GM12878 (cell line): ENCODE data around the gene IL17RB. TPM values are rescaled to one million over a fixed set of nuclear protein-coding genes. Genes with fewer than 3 reads are reported as not detected.

Experiments
- ATAC-seq: fragments of 200-7000 bp; cut with Tn5 transposase; 3 replicates; pipeline ENCODE4 v1.9.1; 2020; ENCODE audit warnings: mild to moderate bottlenecking, moderate library complexity
- BruUV-seq: library from RNA; stranded (reverse); fragments of 400-500 nt; replicated peaks from 2 replicates; lab custom pipeline; 2021; lab: Mats Ljungman, UMichigan
- CTCF ChIA-PET: fragments of 300-600 bp; sonication (Branson Sonifier 250); formaldehyde crosslinking; extraction: SDS; loops from one replicate; lab custom pipeline; 2021; ENCODE audit warnings: inconsistent platforms; lab: Yijun Ruan, JAX
- POLR2A ChIA-PET: fragments of 350-600 bp; formaldehyde crosslinking; extraction: SDS; loops from one replicate; lab custom pipeline; 2021; ENCODE audit warnings: inconsistent platforms; lab: Charles Lee
- RAD21 ChIA-PET: fragments of 300-600 bp; sonication (Branson Sonifier 250); formaldehyde crosslinking; loops from one replicate; lab custom pipeline; 2023; ENCODE audit warnings: antibody characterized with exemption; ENCODE audit not compliant: unreplicated experiment; lab: Charles Lee
- SMC1A ChIA-PET: fragments of 300-600 bp; sonication (Branson Sonifier 250); formaldehyde crosslinking; loops from one replicate; lab custom pipeline; 2023; ENCODE audit not compliant: unreplicated experiment, uncharacterized antibody; lab: Charles Lee
- DNase-seq: peaks from one replicate; pipeline ENCODE4 v3.0.0-alpha.2; 2011; ENCODE audit warnings: low read depth, low spot score
- FAIRE-seq: peaks from 3 replicates; lab custom pipeline; 2011; peaks lifted over from hg19 to GRCh38; lab: Jason Lieb, UNC
- H2AFZ ChIP-seq: 2 replicates; pipeline ENCODE4 v1.6.0; 2011; ENCODE audit warnings: low read depth, low read length, control low read depth; ENCODE audit not compliant: control insufficient read depth
- H3K27ac ChIP-seq: 2 replicates; pipeline ENCODE4 v1.5.1; 2011; ENCODE audit warnings: control low read depth; ENCODE audit not compliant: control insufficient read depth, insufficient read depth
- H3K27me3 ChIP-seq, 2 experiments: replicated peaks in 1 of 2; 2 replicates each; pipeline versions ENCODE4 v1.6.0 to v1.6.1; 2011; ENCODE audit warnings: low read length in 1 of 2; ENCODE audit not compliant: control insufficient read depth in 2 of 2, insufficient read depth in 2 of 2
- H3K36me3 ChIP-seq, 2 experiments: 2 replicates each; pipeline ENCODE4 v1.5.1; 2011; ENCODE audit warnings: low read length in 1 of 2; ENCODE audit not compliant: control insufficient read depth in 2 of 2, insufficient read depth in 2 of 2
- H3K4me1 ChIP-seq: 2 replicates; pipeline ENCODE4 v1.6.1; 2011; ENCODE audit warnings: mild to moderate bottlenecking, low read length, moderate library complexity, mixed read lengths; ENCODE audit not compliant: control insufficient read depth, insufficient read depth
- H3K4me2 ChIP-seq: 2 replicates; pipeline ENCODE4 v1.6.0; 2011; ENCODE audit warnings: control low read depth; ENCODE audit not compliant: control insufficient read depth, insufficient read depth
- H3K4me3 ChIP-seq: fragments of 200-600 bp; sonication (generic); 2 replicates; pipeline ENCODE4 v1.5.1; 2016
- H3K79me2 ChIP-seq: 2 replicates; pipeline ENCODE4 v1.6.0; 2011; ENCODE audit warnings: low read length; ENCODE audit not compliant: control insufficient read depth, insufficient read depth
- H3K9ac ChIP-seq: 2 replicates; pipeline ENCODE4 v1.8.0; 2011; ENCODE audit warnings: low read length, control low read depth, mixed read lengths; ENCODE audit not compliant: control insufficient read depth, insufficient read depth
- H3K9me3 ChIP-seq: replicated peaks from 3 replicates; pipeline ENCODE4 v1.5.1; 2011; ENCODE audit warnings: mild to moderate bottlenecking, low read length; ENCODE audit not compliant: control insufficient read depth, insufficient read depth
- H4K20me1 ChIP-seq: 2 replicates; pipeline ENCODE4 v1.6.0; 2011; ENCODE audit not compliant: control insufficient read depth, insufficient read depth
- BCL11A ChIP-seq: IDR thresholded peaks from 2 replicates; pipeline ENCODE4 v1.6.1; 2011; ENCODE audit warnings: low read depth, low read length
- BRCA1 ChIP-seq: IDR thresholded peaks from 2 replicates; pipeline ENCODE4 v1.6.1; 2011; ENCODE audit warnings: low read depth, low read length, improper control_type of control experiment
- EGR1 ChIP-seq, 2 experiments: IDR thresholded peaks; 1 replicate in 1 of 2; 2 replicates in 1 of 2; pipeline ENCODE4 v1.6.1; 2011 to 2012; ENCODE audit warnings: low read depth in 2 of 2, low read length in 2 of 2, borderline replicate concordance in 1 of 2, mild to moderate bottlenecking in 1 of 2, moderate library complexity in 1 of 2
- ELK1 ChIP-seq: IDR thresholded peaks from 2 replicates; pipeline ENCODE4 v1.6.1; 2012; ENCODE audit warnings: low read depth, low read length, improper control_type of control experiment
- GABPA ChIP-seq: IDR thresholded peaks from 2 replicates; pipeline ENCODE4 v1.6.1; 2014; ENCODE audit warnings: antibody characterized with exemption, low read depth, mild to moderate bottlenecking, inconsistent platforms
- HSF1 ChIP-seq: fragments of 150-350 bp; IDR thresholded peaks from 2 replicates; pipeline ENCODE4 v1.6.1; 2014; ENCODE audit warnings: mild to moderate bottlenecking, low read depth, low read length
- NR2F1 ChIP-seq: fragments of 450-650 bp; conservative IDR thresholded peaks from 2 replicates; pipeline ENCODE4 v1.6.1; 2017; ENCODE audit warnings: mild to moderate bottlenecking
- RBBP5 ChIP-seq: fragments of 200-600 bp; sonication (generic); conservative IDR thresholded peaks from 2 replicates; pipeline ENCODE4 v1.6.1; 2016
- RELA ChIP-seq: fragments of 450-650 bp; IDR thresholded peaks from 2 replicates; pipeline ENCODE4 v1.8.0; 2014; ENCODE audit warnings: borderline replicate concordance; ENCODE audit not compliant: partially characterized antibody
- SMC3 ChIP-seq: IDR thresholded peaks from 2 replicates; pipeline ENCODE4 v1.6.1; 2011; ENCODE audit warnings: low read length, improper control_type of control experiment, borderline replicate concordance
- SP1 ChIP-seq: IDR thresholded peaks from one replicate; pipeline ENCODE4 v1.6.1; 2011; ENCODE audit warnings: low read depth, low read length
- SRF ChIP-seq, 2 experiments: IDR thresholded peaks; 2 replicates each; pipeline ENCODE4 v1.6.1; 2011; ENCODE audit warnings: low read depth in 2 of 2, low read length in 2 of 2, mild to moderate bottlenecking in 1 of 2, moderate library complexity in 1 of 2
- SUPT20H ChIP-seq: IDR thresholded peaks from 2 replicates; pipeline ENCODE4 v1.6.1; 2011; ENCODE audit warnings: low read depth, mild to moderate bottlenecking, low read length, moderate library complexity, borderline replicate concordance; ENCODE audit not compliant: control insufficient read depth
- SUZ12 ChIP-seq: fragments of 200-600 bp; sonication (generic); IDR thresholded peaks from one replicate; pipeline ENCODE4 v1.6.1; 2018; ENCODE audit warnings: antibody characterized with exemption, mild to moderate bottlenecking; ENCODE audit not compliant: unreplicated experiment
- TAF1 ChIP-seq: IDR thresholded peaks from 2 replicates; pipeline ENCODE4 v1.6.1; 2011; ENCODE audit warnings: mild to moderate bottlenecking, low read depth, low read length, borderline replicate concordance
- YY1 ChIP-seq: IDR thresholded peaks from 2 replicates; pipeline ENCODE4 v1.6.1; 2011; ENCODE audit warnings: low read depth, mild to moderate bottlenecking, low read length
- ZBED1 ChIP-seq: IDR thresholded peaks from 2 replicates; pipeline ENCODE4 v1.6.1; 2016; ENCODE audit warnings: borderline replicate concordance
- ZNF217 ChIP-seq: fragments of 450-650 bp; IDR thresholded peaks from 2 replicates; pipeline ENCODE4 v1.6.1; 2017; ENCODE audit warnings: antibody characterized with exemption, mild to moderate bottlenecking
- WGBS: methylation state at CpG from one replicate; pipeline ENCODE4 v1.1.6; 2016; ENCODE audit warnings: low lambda C conversion rate; ENCODE audit not compliant: insufficient replicate concordance, insufficient coverage; ENCODE audit errors: missing lambda C conversion rate; 5-methylcytosine and 5-hydroxymethylcytosine counted together
- in situ Hi-C: fragments of 300-500 bp; cut with MboI; formaldehyde crosslinking; loops from 9 replicates; pipeline ENCODE4 v1.14.3; 2018; ENCODE audit warnings: mixed read lengths
- intact Hi-C: fragments of 100-400 bp; cut with micrococcal nuclease; formaldehyde crosslinking; loops from one replicate; pipeline ENCODE4 v1.14.2; 2022; ENCODE audit not compliant: unreplicated experiment
- polyA plus RNA-seq, 11 experiments: library from polyadenylated mRNA; depleted of rRNA in 4 of 11; unstranded in 6 of 11; stranded (reverse) in 5 of 11; fragments of >200 nt; fragmentation: Nextera tagmentation in 4 of 11; fragmentation: Illumina TruSeq in 1 of 11; extraction: Ambion mirVana in 4 of 11; extraction: Trizol in 1 of 11; gene quantifications; 1 replicate in 1 of 11; 2 replicates in 10 of 11; pipeline versions ENCODE4 v1.2.1 to v1.2.3, GENCODE V29; 2011 to 2016; ENCODE audit warnings: inconsistent platforms in 2 of 11, missing spikeins in 2 of 11, low read depth in 1 of 11
- total RNA-seq, 4 experiments: library from RNA; depleted of rRNA in 3 of 4; stranded (reverse); fragments of >200 nt in 3 of 4; fragmentation: Illumina TruSeq in 1 of 4; extraction: Trizol in 1 of 4; gene quantifications; 2 replicates each; pipeline versions ENCODE4 v1.2.1 to v1.2.3, GENCODE V29; 2013 to 2021

The IL17RB gene
- total and polyA plus RNA-seq, 10 of the 15 experiments (the other 5 are each of a cell fraction or from before 2014, with no cell fraction given): 1.9 to 17.2 (median 2.9) TPM

GRCh38 chr3:53834429-53835095, 11.8 kb upstream of the IL17RB start (continued):
- TF ChIP-seq SUPT20H: no peak
- no peak for TF ChIP-seq SRF (IDR thresholded peaks at IDR 0.05; ENCODE audit: low read depth in 2 of 2, low read length in 2 of 2)
- TF ChIP-seq SUZ12: no peak
- no peak for TF ChIP-seq TAF1
- no peak for TF ChIP-seq BRCA1
- TF ChIP-seq ELK1: no peak

- no peak overlapping the region for H3K27ac ChIP-seq
- no peaks in the 10 kb centered on the region for H3K27me3 ChIP-seq
- no peak for DNase-seq
- H3K4me1 ChIP-seq: no peaks in the 10 kb centered on the region
- TF ChIP-seq ZNF217: no peak
- TF ChIP-seq SMC3: no peak
- TF ChIP-seq BCL11A: no peak
- no peak for TF ChIP-seq RELA
- no peak for TF ChIP-seq YY1
- no peak for TF ChIP-seq GABPA
- TF ChIP-seq EGR1 (IDR thresholded peaks at IDR 0.05; ENCODE audit: borderline replicate concordance in 1 of 2, low read depth in 2 of 2, low read length in 2 of 2): no peak
- TF ChIP-seq RBBP5: no peak
- no peak for TF ChIP-seq ZBED1
- TF ChIP-seq SP1: no peak
- no peak for TF ChIP-seq HSF1
- no peak for TF ChIP-seq NR2F1
- TF ChIP-seq, all 136 proteins: peak for 0
- no peaks in the 10 kb centered on the region for H3K79me2 ChIP-seq
- ChIA-PET POLR2A (no interaction called here), RAD21 (no interaction called here), CTCF (interaction anchor here (0.9 to 1.9 kb wide), 2 partner anchors 9 to 28 kb away, joined by 3 to 5 read pairs; no protein-coding TSS in a partner anchor), SMC1A (interaction anchor here (1.0 kb wide), 2 partner anchors 29 to 128 kb away, joined by 3 read pairs; no protein-coding TSS in a partner anchor)
- no peak overlapping the region for H3K9ac ChIP-seq
- 31% methylated on average over 1 of the region's 1 CpG for WGBS
- H3K9me3 ChIP-seq: no peaks in the 10 kb centered on the region
- in situ Hi-C loops (no loop called here), intact Hi-C loops (no loop called here)
- BruUV-seq: no TSS peak
- no peaks in the 10 kb centered on the region for H3K36me3 ChIP-seq
- no peak overlapping the region for H3K4me3 ChIP-seq
- no peak overlapping the region for H2AFZ ChIP-seq
- FAIRE-seq (no peak), ATAC-seq (no peak)
- no peaks in the 10 kb centered on the region for H4K20me1 ChIP-seq
- no peak overlapping the region for H3K4me2 ChIP-seq
Observed at GRCh38 chr3:53835257-53835656, 11.1 kb upstream of the IL17RB start.
